HUES6 (cell line): ENCODE measurements around the gene TXNRD1.
"Not testable (repeated sequence)": the region's sequence is repeated elsewhere in the genome, so short reads cannot be mapped to it uniquely, and the experiment has no call there.

Source experiments
- H3K27ac ChIP-seq: 2 replicates; pipeline ENCODE4 v1.7.0; 2013; ENCODE audit warnings: low read depth, mild to moderate bottlenecking, low read length, inconsistent platforms
- H3K27me3 ChIP-seq: 2 replicates; pipeline ENCODE4 v1.6.1; 2013; ENCODE audit warnings: low read length; ENCODE audit not compliant: control insufficient read depth, insufficient read depth
- H3K36me3 ChIP-seq: 2 replicates; pipeline ENCODE4 v1.6.1; 2013; ENCODE audit warnings: low read length; ENCODE audit not compliant: control insufficient read depth, insufficient read depth
- H3K4me1 ChIP-seq: 2 replicates; pipeline ENCODE4 v1.6.1; 2013; ENCODE audit warnings: low read length; ENCODE audit not compliant: control insufficient read depth, insufficient read depth
- H3K4me3 ChIP-seq: 2 replicates; pipeline ENCODE4 v1.5.1; 2013; ENCODE audit warnings: low read depth, low read length
- H3K9ac ChIP-seq: one replicate; pipeline ENCODE4 v1.6.1; 2013; ENCODE audit warnings: mild to moderate bottlenecking, low read length
- H3K9me3 ChIP-seq: 2 replicates; pipeline ENCODE4 v1.6.1; 2013; ENCODE audit warnings: low read depth, low read length; ENCODE audit not compliant: control insufficient read depth, insufficient read depth

The TXNRD1 gene

DNA sequence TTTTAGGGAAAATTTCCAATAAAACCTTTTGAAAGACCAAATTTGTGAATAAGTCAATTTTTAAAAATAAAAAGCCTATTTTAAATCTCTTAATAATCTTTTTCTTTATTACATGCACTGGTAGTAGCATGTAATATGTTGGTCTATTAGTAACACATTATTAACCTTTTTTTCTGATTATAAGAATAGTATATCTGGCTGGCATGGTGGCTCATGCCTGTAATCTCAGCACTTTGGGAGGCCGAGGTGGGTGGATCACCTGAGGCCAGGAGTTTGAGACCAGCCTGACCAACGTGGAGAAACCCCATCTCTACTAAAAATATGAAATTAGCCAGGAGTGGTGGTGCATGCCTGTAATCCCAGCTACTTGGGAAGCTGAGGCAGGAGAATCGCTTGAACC, 116.7 kb downstream of the TXNRD1 start:
- peaks cover 82% of the 10 kb centered on the region for H3K36me3 ChIP-seq
- H3K27me3 ChIP-seq, H3K9ac ChIP-seq, H3K4me3 ChIP-seq, H3K4me1 ChIP-seq, H3K9me3 ChIP-seq, H3K27ac ChIP-seq: not testable (repeated sequence)

DNA sequence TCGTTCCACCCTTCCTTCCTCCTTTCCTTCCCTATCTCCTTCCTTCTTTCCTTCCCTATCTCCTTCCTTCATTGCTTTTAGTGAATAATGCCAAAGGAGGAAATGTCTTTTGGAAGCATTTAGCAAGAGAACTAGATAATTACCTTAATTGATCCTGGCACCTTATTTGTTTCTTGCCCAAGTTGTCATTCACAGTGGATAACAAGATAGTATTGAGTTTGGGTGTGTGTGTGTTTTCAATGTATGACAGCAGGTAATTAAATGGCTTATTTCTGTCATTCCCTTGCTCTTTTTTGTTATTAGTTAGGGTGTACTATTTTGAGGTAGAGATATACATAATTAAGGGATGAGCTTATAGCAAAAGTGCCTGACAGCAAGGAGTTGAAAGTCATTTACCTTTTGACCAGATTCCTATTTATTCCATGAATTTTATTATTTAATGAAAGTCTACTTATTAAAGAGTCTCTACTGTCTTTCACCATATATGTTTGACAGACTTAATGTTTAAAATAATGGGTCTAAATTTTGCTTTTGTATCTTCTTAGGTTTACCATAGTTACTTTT, 118.2 kb downstream of the TXNRD1 start:
- no peak overlapping the region for H3K9ac ChIP-seq
- H3K27me3 ChIP-seq = no peaks in the 10 kb centered on the region
- H3K9me3 ChIP-seq = no peaks in the 10 kb centered on the region
- H3K4me3 ChIP-seq = no peak overlapping the region
- H3K4me1 ChIP-seq = no peaks in the 10 kb centered on the region
- peaks cover 79% of the 10 kb centered on the region for H3K36me3 ChIP-seq
- no peak overlapping the region for H3K27ac ChIP-seq

DNA sequence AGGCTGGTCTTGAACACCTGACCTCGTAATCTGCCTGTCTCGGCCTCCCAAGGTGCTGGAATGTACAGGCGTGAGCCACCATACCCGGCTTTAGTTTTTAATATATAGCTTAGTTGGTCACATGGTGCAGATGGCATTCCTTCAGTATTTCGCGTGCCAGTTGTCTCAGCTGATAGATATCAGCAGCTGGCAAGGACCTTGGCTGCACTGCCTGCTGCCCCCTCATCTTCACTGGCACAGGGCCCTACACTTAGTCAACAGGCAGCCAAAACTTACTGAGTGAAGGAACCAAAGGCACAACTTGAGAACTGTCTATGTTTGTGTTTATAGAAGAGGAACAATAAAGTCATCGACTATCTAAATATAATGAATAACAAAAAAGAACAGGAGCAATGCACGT, 119.0 kb downstream of the TXNRD1 start:
- H3K9ac ChIP-seq = no peak overlapping the region
- no peaks in the 10 kb centered on the region for H3K27me3 ChIP-seq
- H3K4me1 ChIP-seq = no peaks in the 10 kb centered on the region
- H3K36me3 ChIP-seq = peaks cover 78% of the 10 kb centered on the region
- H3K27ac ChIP-seq = no peak overlapping the region
- no peaks in the 10 kb centered on the region for H3K9me3 ChIP-seq
- no peak overlapping the region for H3K4me3 ChIP-seq

DNA sequence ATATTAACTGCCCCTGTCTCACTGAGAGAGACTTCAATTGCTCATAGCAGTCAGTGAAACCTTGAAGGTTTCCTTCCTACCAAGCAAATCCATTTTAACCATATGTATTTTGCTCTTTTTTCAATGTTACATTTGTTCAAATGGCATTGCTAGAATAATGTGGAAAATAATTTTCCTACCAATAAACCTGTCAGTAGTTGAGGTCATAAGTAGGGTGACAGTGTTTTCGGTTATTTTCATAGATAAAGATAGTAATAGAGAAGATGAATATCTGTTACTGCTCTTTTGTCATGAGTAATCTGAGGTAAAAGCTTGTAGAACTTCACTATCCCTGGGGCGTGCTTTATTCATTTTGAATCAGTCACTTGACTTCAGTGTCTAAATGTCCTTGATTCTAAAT, 120.5 kb downstream of the TXNRD1 start:
- Histone ChIP-seq H3K27ac (no peak overlapping the region), H3K27me3 (no peaks in the 10 kb centered on the region), H3K4me3 (no peak overlapping the region), H3K36me3 (peaks cover 85% of the 10 kb centered on the region), H3K9me3 (no peaks in the 10 kb centered on the region), H3K9ac (no peak overlapping the region), H3K4me1 (no peaks in the 10 kb centered on the region)

DNA sequence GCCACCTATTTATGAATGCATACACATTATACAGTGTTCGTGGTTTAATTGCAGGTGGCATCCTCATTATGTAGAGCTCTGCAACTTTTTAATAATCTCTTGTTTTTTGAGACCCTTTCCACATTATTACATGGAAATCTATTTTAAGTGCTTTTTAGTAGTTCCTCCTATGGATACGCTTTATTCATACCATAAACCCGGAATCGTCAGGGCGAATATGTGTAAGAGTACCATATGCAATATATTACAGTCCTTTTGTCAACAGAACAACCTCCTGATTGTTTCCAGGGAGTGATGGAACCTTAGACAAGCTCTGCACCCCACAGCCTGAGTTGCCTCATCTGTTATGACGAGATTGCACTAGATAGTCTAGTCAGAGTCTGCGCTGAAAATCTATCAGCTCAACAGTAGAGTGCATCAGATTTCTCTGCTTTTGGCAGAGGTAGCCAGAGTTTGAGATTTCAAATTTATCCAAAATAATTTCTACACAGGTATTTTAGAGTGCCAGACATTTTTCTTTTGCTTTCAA, 121.5 kb downstream of the TXNRD1 start:
- Histone ChIP-seq H3K9me3 (no peaks in the 10 kb centered on the region), H3K27me3 (no peaks in the 10 kb centered on the region), H3K27ac (no peak overlapping the region), H3K4me1 (no peaks in the 10 kb centered on the region), H3K4me3 (no peak overlapping the region), H3K9ac (no peak overlapping the region), H3K36me3 (peaks cover 86% of the 10 kb centered on the region)

DNA sequence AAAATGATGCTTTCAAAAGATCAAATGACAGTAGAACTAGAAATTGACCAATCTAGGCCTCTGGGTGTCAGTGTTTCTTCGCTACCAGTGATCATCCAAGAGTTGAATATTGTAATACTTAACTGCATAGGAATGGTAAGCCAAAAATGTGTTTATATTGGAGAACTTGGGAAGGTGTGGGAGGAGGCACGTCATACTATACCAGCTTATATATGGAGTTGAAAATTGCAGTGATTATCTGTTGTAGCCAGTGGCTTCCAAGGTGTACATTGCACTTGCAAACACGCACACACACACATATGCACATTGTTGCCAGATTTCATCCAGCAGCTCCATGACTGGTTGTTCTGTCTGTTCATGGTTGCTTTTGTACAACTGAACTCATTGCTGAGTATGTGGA, 124.1 kb downstream of the TXNRD1 start:
- Histone ChIP-seq H3K27me3 (no peaks in the 10 kb centered on the region), H3K36me3 (peaks cover 82% of the 10 kb centered on the region), H3K4me3 (no peak overlapping the region), H3K27ac (no peak overlapping the region), H3K4me1 (no peaks in the 10 kb centered on the region), H3K9me3 (no peaks in the 10 kb centered on the region), H3K9ac (no peak overlapping the region)

DNA sequence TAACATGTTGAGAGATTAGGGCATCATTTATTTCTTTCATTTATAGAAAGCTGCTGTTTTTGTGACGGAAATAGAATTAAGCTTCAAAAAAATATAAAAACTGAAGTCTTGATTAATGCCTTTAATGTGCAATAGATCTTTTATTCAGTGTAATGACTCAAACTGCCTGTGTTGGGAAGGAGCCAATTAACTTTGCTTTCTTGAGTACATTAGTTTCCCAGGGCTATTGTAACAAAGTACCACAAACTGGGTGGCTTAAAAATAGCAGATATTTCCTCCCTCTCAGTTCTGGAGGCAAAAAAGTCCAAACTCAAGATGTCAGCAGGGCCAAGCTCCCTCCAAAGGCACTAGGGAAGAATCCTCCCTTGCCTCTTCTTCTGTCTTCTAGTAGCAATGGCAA, 124.6 kb downstream of the TXNRD1 start:
- no peak overlapping the region for H3K9ac ChIP-seq
- H3K4me1 ChIP-seq = no peaks in the 10 kb centered on the region
- H3K4me3 ChIP-seq = no peak overlapping the region
- no peaks in the 10 kb centered on the region for H3K27me3 ChIP-seq
- no peak overlapping the region for H3K27ac ChIP-seq
- peaks cover 82% of the 10 kb centered on the region for H3K36me3 ChIP-seq
- no peaks in the 10 kb centered on the region for H3K9me3 ChIP-seq

DNA sequence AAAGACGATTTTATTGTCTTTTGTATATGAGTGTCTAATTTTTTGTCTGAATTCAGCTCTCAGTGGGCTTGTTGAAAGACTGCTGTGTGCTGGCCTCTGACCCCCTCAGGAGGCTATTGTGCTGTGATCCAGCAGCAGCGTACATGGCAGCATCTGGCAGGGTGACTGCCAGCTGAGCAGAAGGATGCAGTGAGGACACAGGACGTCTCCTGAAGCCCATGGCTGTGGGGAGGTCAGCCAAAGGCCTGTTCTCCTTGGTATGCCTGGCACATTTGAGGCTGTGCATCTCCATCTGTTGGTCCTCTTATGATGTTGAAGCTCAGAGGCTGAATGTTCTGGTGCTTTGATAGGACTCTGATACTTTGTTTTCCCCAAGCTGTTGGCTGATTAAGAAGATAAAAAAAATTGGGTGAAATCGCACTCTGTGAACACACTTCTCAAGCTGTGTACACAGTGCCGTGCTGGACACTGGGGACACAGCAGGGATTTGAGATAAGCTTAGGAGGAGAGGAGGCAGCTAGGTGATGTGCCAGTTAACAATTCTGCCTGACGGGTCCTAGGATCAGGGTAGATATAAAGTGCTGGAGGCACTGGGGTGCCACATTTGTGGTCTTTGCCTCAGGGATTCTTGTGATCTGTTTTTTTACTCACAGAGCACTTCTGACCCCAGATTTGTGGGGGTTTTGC, 125.5 kb downstream of the TXNRD1 start:
- Histone ChIP-seq H3K4me3 (no peak overlapping the region), H3K9ac (no peak overlapping the region), H3K27ac (no peak overlapping the region), H3K27me3 (no peaks in the 10 kb centered on the region), H3K4me1 (no peaks in the 10 kb centered on the region), H3K36me3 (peaks cover 76% of the 10 kb centered on the region), H3K9me3 (no peaks in the 10 kb centered on the region)

DNA sequence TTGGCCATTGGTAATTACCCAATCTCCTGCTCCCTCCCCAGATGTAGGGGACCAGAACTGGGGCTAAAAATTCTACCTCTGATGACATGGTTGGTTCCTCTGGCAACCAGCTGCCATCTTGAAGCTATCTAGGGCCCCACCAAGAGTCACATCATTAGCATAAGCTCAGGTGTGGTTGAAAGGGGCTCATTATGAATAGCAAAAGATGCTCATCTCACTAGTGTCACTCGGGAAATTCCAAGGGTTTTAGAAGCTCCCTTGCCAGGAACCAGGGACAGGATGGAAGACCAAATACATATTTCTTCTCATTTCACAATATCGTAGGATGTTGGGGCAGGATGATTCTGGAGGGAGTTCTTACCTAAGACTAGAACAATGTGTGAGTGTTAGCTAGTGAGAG, 126.6 kb downstream of the TXNRD1 start:
- Histone ChIP-seq H3K9me3 (no peaks in the 10 kb centered on the region), H3K4me3 (no peak overlapping the region), H3K9ac (no peak overlapping the region), H3K27me3 (no peaks in the 10 kb centered on the region), H3K27ac (no peak overlapping the region), H3K36me3 (peaks cover 74% of the 10 kb centered on the region), H3K4me1 (no peaks in the 10 kb centered on the region)

DNA sequence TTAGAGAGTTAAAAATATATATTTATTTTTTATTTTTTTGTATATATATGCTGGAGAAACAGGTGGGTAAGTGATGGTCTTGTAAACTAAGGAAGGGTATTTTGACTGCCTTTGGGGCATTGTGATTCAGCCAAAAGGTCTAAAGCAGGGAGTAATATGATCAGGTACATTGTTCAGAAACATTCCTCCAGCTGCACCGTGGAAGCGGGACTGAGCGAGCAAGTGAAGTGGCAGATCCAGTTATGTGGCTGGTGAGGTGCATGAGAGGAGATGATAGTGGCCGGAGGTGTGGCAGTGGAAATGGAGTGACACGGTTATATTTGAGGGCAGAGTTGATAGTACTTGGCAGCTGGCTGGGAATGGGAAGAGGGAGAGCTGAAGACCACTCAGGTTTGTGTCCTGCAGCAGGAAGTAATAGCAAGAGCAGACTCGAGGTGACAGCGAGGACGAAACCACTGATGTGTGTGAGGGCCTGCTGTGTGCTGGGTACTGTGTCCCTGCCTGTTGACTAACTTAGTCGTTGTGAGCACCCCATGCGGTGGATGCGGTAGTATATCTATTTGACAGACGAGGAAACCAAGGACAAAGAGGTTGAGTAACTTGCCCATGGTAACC, 127.2 kb downstream of the TXNRD1 start:
- Histone ChIP-seq H3K36me3 (peaks cover 75% of the 10 kb centered on the region), H3K4me1 (no peaks in the 10 kb centered on the region)

DNA sequence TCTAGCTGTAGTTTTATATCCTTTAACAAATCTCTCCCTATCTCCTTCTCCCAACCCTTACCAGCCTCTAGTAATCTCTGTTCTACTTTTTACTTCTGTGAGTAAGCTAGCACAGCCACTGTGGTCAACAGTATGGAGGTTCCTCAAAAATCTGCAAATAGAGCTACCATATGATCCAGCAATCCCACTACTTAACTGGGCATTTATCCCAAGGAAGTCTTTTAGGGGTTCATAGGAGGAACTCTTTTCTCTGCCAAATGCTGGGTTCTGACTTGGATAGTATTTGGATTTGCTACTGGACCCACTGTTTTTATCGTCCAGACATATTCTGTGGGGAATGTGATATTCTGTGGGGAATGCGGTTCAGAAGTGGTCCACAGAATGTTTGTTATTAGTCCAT, 129.1 kb downstream of the TXNRD1 start:
- H3K9me3 ChIP-seq = no peaks in the 10 kb centered on the region
- no peaks in the 10 kb centered on the region for H3K27me3 ChIP-seq
- no peak overlapping the region for H3K27ac ChIP-seq
- H3K4me3 ChIP-seq = no peak overlapping the region
- H3K9ac ChIP-seq = no peak overlapping the region
- H3K4me1 ChIP-seq = no peaks in the 10 kb centered on the region
- peaks cover 79% of the 10 kb centered on the region for H3K36me3 ChIP-seq

More for the DNA sequence above, 127.2 kb downstream of the TXNRD1 start:
- Histone ChIP-seq H3K27ac (no peak overlapping the region), H3K4me3 (no peak overlapping the region), H3K9me3 (no peaks in the 10 kb centered on the region), H3K27me3 (no peaks in the 10 kb centered on the region), H3K9ac (no peak overlapping the region)
